RCC 7860 (cell line): ENCODE measurements around the gene C2CD5.
"Not testable (repeated sequence)": the region's sequence is repeated elsewhere in the genome, so short reads cannot be mapped to it uniquely, and the experiment has no call there.

ENCODE experiments used
- DNase-seq: peaks from one replicate; pipeline ENCODE4 v3.0.0-alpha.2; 2015; ENCODE audit warnings: low spot score
- FAIRE-seq: peaks from 2 replicates; lab custom pipeline; 2012; peaks lifted over from hg19 to GRCh38; lab: Jason Lieb, UNC

C2CD5 gene

DNA sequence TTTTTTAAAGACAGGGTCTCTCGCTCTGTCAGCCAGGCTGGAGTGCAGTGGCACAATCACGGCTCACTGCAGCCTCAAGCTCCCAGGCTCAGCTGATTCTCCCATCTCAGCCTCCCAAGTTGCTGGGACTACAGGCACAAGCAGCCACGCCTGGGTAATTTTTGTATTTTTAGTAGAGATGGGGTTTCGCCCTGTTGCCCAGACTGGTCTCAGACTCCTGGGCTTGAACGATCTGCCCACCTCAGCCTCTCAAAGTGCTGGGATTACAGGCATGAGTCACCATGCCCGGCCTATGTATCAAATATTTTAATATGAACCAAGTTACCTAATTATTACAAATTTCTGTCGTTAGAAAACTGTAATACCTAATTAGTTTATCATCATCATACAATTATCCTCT lies 63.5 kb downstream of the C2CD5 start:
- not testable (repeated sequence) for FAIRE-seq
- DNase-seq: peak; percentile 6

- FAIRE-seq (no peak), DNase-seq (no peak)
These were observed 64.3 kb downstream of the C2CD5 start for GRCh38 chr12:22480016-22480415.

- DNase-seq: no peak
- no peak for FAIRE-seq
These were observed 66.5 kb downstream of the C2CD5 start for GRCh38 chr12:22477894-22478287.

- FAIRE-seq (peak; percentile 28), DNase-seq (no peak)
These were observed 67.0 kb downstream of the C2CD5 start for GRCh38 chr12:22477166-22477893.

DNA sequence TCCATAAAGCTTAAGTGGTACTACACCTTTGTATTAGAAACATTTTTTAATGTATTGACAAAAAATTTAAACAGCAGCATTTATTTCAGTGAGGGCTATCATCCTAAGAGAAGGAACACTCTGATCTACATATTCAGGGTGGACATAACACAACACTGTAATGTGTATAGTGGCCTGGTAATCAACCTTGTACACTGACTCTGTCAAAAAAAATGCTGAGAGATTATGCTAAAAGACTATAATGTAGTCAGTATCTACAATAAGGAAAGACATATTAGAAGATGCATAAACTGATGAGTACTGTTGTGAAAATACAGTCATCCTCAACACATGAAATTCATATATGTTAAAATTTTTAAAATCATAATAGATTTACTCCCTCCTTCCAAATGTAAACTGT lies 68.2 kb downstream of the C2CD5 start:
- FAIRE-seq: no peak

DNA sequence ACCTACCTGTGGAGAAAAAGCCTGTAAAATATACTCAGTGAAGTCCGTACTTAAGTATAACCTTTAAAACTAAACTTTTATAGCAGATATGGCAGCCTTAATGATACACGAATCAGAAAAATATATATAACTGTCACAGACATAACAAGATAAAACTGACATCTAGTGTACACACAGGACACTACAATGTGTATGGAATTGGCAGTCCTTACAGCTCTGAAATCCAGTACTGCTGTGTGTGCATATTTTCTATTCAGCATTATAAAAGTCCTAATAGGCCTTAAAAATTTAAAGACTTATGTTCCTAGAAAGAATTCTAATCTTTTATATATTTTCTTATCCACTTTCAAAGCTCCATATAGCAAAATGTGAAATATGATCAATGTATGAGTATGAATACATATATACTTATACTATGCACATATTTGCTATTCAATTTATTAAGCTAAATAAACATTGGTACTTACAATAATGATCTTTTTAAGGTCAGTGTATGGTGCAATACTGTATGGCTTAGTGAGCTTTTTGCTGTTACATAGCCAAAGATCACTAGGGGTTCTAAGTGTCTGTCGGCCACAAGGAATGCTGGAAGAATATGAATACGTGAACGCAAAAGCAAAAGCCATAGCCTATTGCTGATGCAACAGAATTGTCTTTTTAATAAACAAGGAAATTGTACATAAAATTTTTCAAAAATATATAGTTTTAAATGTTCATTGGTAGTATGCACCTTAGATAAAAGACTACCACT lies 69.2 kb downstream of the C2CD5 start:
- no peak for DNase-seq
- FAIRE-seq: no peak

More for the DNA sequence above, 68.2 kb downstream of the C2CD5 start:
- no peak for DNase-seq

- no peak for FAIRE-seq
- no peak for DNase-seq
These were observed 71.1 kb downstream of the C2CD5 start for GRCh38 chr12:22473212-22473611.

GRCh38 chr12:22467190-22467589 lies 77.2 kb downstream of the C2CD5 start:
- no peak for FAIRE-seq
- no peak for DNase-seq

DNA sequence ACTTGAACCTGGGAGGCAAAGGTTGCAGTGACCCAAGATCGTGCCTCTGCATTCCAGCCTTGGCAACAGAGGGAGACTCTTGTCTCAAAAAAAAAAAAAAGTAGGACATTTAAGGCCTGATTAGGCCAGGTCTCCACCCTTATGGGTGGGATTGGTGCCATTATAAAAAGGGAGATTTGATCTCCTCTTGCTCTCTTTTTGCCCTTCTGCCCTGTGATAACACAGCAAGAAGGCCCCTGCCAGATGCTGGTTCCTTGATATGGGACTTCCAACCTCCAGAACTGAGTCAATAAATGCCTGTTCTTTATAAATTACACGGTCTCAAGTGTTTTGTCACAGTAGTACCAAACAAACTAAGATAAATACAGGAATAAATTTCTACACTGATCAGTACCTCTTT lies 81.0 kb downstream of the C2CD5 start:
- no peak for FAIRE-seq
- DNase-seq: no peak

DNA sequence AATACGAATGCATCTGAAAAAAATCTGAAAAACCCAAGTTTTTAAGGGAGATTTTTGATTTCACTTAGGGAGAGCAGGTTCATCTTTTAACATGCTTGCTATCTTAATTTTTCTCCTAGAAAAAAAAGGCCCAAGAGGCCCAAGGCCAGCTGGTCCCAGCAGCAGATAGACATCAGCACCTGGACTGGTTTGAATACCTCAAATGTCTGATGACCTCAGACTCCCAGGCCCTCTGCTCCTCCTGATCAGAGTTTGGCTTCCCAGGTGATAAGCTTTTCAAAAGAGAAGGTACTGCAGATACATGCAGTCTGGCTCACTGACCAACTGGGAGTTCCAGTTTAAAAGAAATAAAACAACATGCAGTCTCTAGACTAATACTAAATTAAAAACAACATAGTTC lies 82.6 kb downstream of the C2CD5 start:
- FAIRE-seq (no peak), DNase-seq (no peak)

GRCh38 chr12:22459838-22460490 lies 84.4 kb downstream of the C2CD5 start:
- peak; percentile 60 for FAIRE-seq
- DNase-seq: peak; percentile 13

GRCh38 chr12:22458298-22458937 lies 85.9 kb downstream of the C2CD5 start:
- no peak for DNase-seq
- no peak for FAIRE-seq

DNA sequence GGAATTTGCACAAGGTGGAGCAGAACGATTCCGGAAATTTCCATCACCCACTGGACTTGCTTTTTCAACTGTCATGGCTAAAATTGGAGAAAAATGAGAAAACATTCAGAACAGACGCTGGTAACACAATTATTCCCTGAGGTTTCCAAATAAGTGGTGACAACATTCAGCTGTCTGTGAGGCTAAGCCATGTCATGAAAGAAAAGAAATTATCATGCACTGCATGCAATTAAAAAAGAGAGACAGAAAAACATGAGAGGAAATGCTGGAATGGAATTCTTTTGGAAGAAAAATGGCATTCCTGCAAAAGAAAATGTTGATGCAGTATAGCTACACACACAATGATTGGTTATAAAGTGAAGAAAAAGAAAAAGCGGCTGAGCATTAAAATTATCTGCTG lies 87.3 kb downstream of the C2CD5 start:
- DNase-seq: no peak
- no peak for FAIRE-seq

GRCh38 chr12:22453511-22453910 lies 90.8 kb downstream of the C2CD5 start:
- FAIRE-seq (no peak), DNase-seq (no peak)

DNA sequence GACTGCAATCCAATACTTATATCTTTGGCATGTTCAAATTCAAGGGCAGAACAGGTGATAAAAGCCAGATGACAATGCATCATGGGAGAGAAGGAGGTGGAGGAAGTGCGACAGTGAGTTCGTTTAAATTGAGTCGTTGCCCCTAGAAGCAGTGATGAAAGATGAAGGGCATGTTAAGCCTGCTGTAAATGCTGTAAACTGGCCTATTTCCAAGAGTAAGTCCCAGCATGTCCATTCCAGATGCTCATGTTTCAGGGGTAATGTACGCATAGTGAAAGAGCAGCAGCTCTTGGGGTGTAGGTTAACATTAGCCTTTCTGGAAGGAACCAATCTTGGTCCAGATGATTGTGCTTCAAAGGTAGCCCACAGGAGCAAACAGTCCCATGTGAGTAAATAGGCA lies 97.1 kb downstream of the C2CD5 start:
- DNase-seq (no peak), FAIRE-seq (no peak)

DNA sequence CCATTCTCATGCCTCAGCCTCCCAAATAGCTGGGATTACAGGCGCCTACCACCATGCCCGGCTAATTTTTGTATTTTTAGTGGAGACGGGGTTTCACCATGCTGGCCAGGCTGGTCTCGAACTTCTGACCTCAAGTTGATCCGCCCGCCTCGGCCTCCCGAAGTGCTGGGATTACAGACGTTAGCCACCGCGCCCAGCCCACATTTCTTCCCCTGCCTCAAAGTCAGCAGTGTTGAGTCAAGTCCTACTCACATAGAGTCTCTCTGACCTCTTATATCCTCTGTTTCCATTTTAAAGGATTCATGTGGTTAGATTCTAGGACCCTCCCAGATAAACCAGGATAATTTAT lies 100.1 kb downstream of the C2CD5 start:
- DNase-seq, FAIRE-seq: not testable (repeated sequence)

- DNase-seq (peak; percentile 61), FAIRE-seq (no peak)
These were observed 100.7 kb downstream of the C2CD5 start for GRCh38 chr12:22443379-22444316.

DNA sequence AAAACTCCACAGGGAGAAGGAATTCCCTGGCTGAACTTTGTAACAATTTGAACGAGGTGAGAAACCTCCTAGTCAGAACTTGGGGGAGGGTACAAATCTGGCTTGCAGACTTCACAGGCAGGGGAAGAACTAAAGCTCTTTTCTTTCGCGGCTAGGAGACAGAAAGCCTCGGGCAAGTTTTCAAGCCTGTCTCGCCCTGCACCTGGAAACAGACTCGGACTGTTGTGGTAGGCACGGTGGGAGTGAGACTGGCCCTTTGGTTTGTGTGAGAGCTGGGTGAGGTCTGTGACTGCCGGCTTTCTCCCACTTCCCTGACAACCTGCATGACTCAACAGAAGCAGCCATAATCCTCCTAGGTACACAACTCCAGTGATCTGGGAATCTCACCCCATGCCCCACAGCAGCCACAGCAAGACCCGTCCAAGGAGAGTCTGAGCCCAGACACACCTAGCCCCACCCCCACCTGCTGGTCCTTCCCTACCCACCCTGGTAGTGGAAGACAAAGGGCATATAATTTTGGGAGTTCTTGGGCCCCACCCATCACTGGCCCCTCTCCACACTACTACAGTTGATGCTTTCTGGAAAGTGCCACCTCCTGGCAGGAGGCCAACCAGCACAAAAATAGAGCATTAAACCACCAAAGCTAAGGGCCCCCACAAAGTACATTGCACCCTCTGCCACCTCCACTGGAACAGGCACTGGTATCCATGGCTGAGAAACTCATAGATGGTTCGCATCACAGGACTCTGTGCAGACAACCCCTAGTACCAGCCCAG lies 107.1 kb downstream of the C2CD5 start:
- FAIRE-seq: no peak
- DNase-seq: no peak

- no peak for FAIRE-seq
These were observed 108.8 kb downstream of the C2CD5 start for GRCh38 chr12:22435583-22435982.

More at GRCh38 chr12:22435583-22435982, 108.8 kb downstream of the C2CD5 start:
- no peak for DNase-seq
